Progenitor cell of endocrine pancreas (in vitro differentiated cells): ENCODE data around the gene PDK1. TPM values are rescaled to one million over a fixed set of nuclear protein-coding genes. Genes with fewer than 3 reads are reported as not detected.

Experiments used
- DNase-seq: peaks from one replicate; pipeline ENCODE4 v3.0.0; 2021; ENCODE audit warnings: low spot score; ENCODE audit not compliant: unreplicated experiment
- H3K27ac Mint-ChIP-seq: 2 replicates; pipeline ENCODE4 v1.8.0; 2021; ENCODE audit warnings: mild to moderate bottlenecking, moderate library complexity, mixed read lengths
- H3K27me3 Mint-ChIP-seq: 2 replicates; pipeline ENCODE4 v1.8.0; 2021; ENCODE audit warnings: mixed read lengths
- H3K36me3 Mint-ChIP-seq: 2 replicates; pipeline ENCODE4 v1.8.0; 2022; ENCODE audit warnings: mixed read lengths; ENCODE audit not compliant: insufficient read depth
- H3K4me1 Mint-ChIP-seq: 2 replicates; pipeline ENCODE4 v1.8.0; 2021; ENCODE audit warnings: low read depth, mixed read lengths
- H3K4me3 Mint-ChIP-seq: 2 replicates; pipeline ENCODE4 v1.8.0; 2021; ENCODE audit warnings: low read depth, mild to moderate bottlenecking, moderate library complexity, mixed read lengths
- H3K9me3 Mint-ChIP-seq: 2 replicates; pipeline ENCODE4 v1.8.0; 2021; ENCODE audit warnings: low read depth, mixed read lengths
- total RNA-seq: library from RNA; stranded (reverse); gene quantifications from 2 replicates; pipeline ENCODE4 v1.2.1, GENCODE V29; 2021
- TF ChIP-seq, protein P1 (sequence below): fragments of 200-600 bp; sonication (generic); IDR thresholded peaks from one replicate; pipeline ENCODE4 v1.5.0; 2021; ENCODE audit warnings: antibody characterized with exemption, mild to moderate bottlenecking; ENCODE audit not compliant: unreplicated experiment

Gene PDK1
- total RNA-seq, 1 donor from 2014 or later = 20.2 TPM

DNA sequence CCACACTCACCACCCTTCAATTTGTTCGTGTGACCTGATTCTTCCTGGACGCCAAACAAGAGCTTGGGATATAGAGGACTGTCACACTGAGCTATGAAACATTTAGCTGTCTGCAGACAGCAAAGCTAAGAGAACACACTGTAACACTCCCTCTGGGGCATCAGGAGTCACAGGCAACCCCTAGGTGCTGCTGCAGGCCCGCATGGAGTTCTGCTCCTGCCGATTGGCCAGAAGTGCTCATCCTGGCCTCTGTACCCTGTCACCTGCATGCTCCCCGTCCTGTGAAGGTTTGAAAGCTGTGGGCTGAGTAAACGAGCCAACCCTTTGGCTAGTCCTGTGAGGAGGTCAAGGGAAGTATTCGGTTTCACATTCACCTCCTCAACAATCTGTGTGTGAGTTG, 73.7 kb downstream of the PDK1 start:
- H3K36me3 Mint-ChIP-seq = peaks cover 7% of the 10 kb centered on the region
- DNase-seq = no peak
- H3K4me1 Mint-ChIP-seq = no peaks in the 10 kb centered on the region

DNA sequence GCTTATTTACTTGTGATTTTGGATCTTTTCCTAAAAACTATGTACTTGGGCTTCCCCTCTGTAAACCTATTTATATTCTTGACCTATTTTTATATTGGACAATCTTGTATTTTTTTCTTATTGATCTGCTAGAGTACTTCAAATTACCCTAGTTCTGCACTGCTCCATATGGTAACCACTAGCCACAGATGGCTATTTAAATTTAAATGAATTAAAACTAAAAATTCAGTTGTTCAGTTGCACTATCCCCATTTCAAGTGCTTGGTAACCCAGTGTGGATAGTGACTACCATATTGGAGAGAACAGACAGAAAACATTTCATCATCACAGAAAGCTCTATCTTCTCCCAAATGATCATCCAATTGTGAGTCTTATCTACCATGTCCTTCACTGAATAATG, 74.3 kb downstream of the PDK1 start:
- no peaks in the 10 kb centered on the region for H3K4me1 Mint-ChIP-seq
- TF ChIP-seq, protein P1, sequence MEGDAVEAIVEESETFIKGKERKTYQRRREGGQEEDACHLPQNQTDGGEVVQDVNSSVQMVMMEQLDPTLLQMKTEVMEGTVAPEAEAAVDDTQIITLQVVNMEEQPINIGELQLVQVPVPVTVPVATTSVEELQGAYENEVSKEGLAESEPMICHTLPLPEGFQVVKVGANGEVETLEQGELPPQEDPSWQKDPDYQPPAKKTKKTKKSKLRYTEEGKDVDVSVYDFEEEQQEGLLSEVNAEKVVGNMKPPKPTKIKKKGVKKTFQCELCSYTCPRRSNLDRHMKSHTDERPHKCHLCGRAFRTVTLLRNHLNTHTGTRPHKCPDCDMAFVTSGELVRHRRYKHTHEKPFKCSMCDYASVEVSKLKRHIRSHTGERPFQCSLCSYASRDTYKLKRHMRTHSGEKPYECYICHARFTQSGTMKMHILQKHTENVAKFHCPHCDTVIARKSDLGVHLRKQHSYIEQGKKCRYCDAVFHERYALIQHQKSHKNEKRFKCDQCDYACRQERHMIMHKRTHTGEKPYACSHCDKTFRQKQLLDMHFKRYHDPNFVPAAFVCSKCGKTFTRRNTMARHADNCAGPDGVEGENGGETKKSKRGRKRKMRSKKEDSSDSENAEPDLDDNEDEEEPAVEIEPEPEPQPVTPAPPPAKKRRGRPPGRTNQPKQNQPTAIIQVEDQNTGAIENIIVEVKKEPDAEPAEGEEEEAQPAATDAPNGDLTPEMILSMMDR = no peak

More for the DNA sequence above, 73.7 kb downstream of the PDK1 start:
- TF ChIP-seq, protein P1 = no peak
- Mint-ChIP-seq H3K4me3 (no peak overlapping the region), H3K27ac (no peak overlapping the region), H3K9me3 (peaks cover 4% of the 10 kb centered on the region), H3K27me3 (no peaks in the 10 kb centered on the region)

DNA sequence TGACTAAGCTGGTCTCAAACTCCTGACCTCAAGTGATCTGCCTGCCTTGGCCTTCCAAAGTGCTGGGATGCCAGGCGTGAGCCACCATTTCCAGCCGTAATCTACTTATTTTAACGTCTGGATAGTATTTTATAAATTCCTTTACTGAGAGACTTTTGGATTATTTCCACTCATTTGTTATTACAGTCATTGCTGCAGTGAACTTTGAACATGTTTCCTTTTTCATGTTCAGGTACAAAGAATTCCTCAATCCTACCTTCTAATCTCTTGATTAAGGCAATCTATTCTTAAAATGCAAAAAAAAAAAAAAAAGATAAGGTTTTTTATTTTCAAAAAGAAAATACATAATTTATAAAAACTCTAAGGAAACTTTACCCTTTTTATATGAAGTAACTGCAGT, 78.6 kb downstream of the PDK1 start:
- no peaks in the 10 kb centered on the region for H3K27me3 Mint-ChIP-seq
- no peaks in the 10 kb centered on the region for H3K9me3 Mint-ChIP-seq

More for the DNA sequence above, 74.3 kb downstream of the PDK1 start:
- Mint-ChIP-seq H3K36me3 (peaks cover 6% of the 10 kb centered on the region), H3K9me3 (peaks cover 3% of the 10 kb centered on the region), H3K27ac (no peak overlapping the region), H3K4me3 (no peak overlapping the region), H3K27me3 (no peaks in the 10 kb centered on the region)
- no peak for DNase-seq

DNA sequence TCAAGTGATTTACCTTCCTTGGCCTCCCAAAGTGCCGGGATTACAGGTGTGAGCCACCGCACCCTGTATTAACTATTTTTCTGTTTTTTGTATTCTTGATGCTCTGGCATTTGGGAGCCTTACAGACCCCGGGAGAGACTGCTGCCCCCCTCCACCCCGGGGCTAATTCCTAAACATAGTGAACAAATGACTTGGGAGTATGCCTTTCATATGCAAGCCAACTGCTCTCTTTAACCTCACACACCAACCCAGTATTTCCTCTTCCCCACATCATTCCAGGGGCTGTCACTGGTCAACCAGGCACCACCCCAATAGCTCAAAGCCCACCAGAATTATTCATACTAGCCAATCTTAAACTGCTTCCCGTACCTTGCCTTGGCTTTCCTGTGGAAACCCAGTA, 79.7 kb downstream of the PDK1 start:
- no peak overlapping the region for H3K4me3 Mint-ChIP-seq
- no peaks in the 10 kb centered on the region for H3K9me3 Mint-ChIP-seq
- no peak overlapping the region for H3K27ac Mint-ChIP-seq
- H3K36me3 Mint-ChIP-seq = no peaks in the 10 kb centered on the region
- H3K27me3 Mint-ChIP-seq = no peaks in the 10 kb centered on the region
- DNase-seq = no peak
- TF ChIP-seq, protein P1 = no peak
- peaks cover 1% of the 10 kb centered on the region for H3K4me1 Mint-ChIP-seq

More for the DNA sequence above, 78.6 kb downstream of the PDK1 start:
- peaks cover 3% of the 10 kb centered on the region for H3K36me3 Mint-ChIP-seq
- no peak overlapping the region for H3K27ac Mint-ChIP-seq
- no peak for DNase-seq
- TF ChIP-seq, protein P1 = no peak
- no peaks in the 10 kb centered on the region for H3K4me1 Mint-ChIP-seq
- no peak overlapping the region for H3K4me3 Mint-ChIP-seq

DNA sequence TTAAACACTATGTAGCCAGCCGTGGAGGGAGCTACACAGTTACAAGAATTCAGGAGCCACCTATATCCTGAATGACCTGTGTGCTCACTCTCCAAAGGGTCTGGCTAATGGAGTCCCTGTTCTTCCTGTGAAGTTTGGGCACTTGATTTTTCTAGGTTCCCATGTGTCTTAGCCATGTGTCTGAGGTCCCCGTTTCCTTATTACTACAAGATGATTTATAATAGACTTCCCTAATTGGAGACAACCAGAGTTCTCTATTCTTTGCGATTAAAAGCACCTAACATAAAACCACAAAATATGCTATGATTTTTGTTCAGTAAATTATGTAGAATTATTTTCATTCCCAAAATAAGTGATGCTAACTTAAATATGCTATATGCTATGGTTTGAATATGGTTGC, 83.4 kb downstream of the PDK1 start:
- Mint-ChIP-seq H3K4me3 (no peak overlapping the region), H3K27ac (no peak overlapping the region), H3K36me3 (no peaks in the 10 kb centered on the region), H3K27me3 (peaks cover 3% of the 10 kb centered on the region), H3K9me3 (no peaks in the 10 kb centered on the region), H3K4me1 (peaks cover 5% of the 10 kb centered on the region)
- TF ChIP-seq, protein P1 = no peak
- DNase-seq = no peak
